ENCODE data around the gene TICAM2. TPM values are rescaled to one million over a fixed set of nuclear protein-coding genes. Genes with fewer than 3 reads are reported as not detected.

The TICAM2 gene
- total and polyA plus RNA-seq, 10 of the 15 experiments (the other 5 are each of a cell fraction or from before 2014, with no cell fraction given) = 0.14 to 7.0 (median 2.9) TPM

GRCh38 chr5:115585265-115585664 lies 17.0 kb downstream of the TICAM2 start:
- peaks cover 7% of the 10 kb centered on the region for H3K79me2 ChIP-seq (ENCODE audit: control insufficient read depth, insufficient read depth, low read length)
- peaks cover 3% of the 10 kb centered on the region; the same call in 2 of the 3 replicates for H3K9me3 ChIP-seq (replicated peaks; ENCODE audit: control insufficient read depth, insufficient read depth, low read length)
- H3K27ac ChIP-seq (ENCODE audit: control insufficient read depth, insufficient read depth) = no peak overlapping the region
- no TSS peak for BruUV-seq (replicated peaks)
- H3K4me3 ChIP-seq = no peak overlapping the region
- peaks cover 19% of the 10 kb centered on the region for H3K4me1 ChIP-seq (ENCODE audit: control insufficient read depth, insufficient read depth, low read length)
- RAD21 ChIA-PET (ENCODE audit: unreplicated experiment) = interaction anchor here (1.0 to 1.5 kb wide), 5 partner anchors 10 to 275 kb away, joined by 3 to 7 read pairs (median 5); no protein-coding TSS in a partner anchor
- 100% methylated on average over 1 of the region's 1 CpG for WGBS (ENCODE audit: insufficient coverage, insufficient replicate concordance, low lambda C conversion rate, missing lambda C conversion rate)
- POLR2A ChIA-PET = no interaction called here
- H3K36me3 ChIP-seq (ENCODE audit: control insufficient read depth in 2 of 2, insufficient read depth in 2 of 2, low read length in 1 of 2) = peaks cover 0 to 8% of the 10 kb centered on the region in 2 experiments; a peak in 1 of 4 replicates
- no peak for FAIRE-seq
- intact Hi-C loops (cut with micrococcal nuclease; ENCODE audit: unreplicated experiment) (loop anchor here (5.0 kb wide), 2 partner anchors 193 to 208 kb away; no protein-coding TSS in a partner anchor), in situ Hi-C loops (cut with MboI) (loop anchor here (25.0 kb wide), 1 partner anchor 1148 kb away; no protein-coding TSS in a partner anchor)
- CTCF ChIA-PET = interaction anchor here (0.8 to 2.1 kb wide), 13 partner anchors 10 to 276 kb away, joined by 3 to 10 read pairs (median 4); no protein-coding TSS in a partner anchor
- no peak for ATAC-seq
- H3K9ac ChIP-seq (ENCODE audit: control insufficient read depth, insufficient read depth, low read length) = no peak overlapping the region
- no peaks in the 10 kb centered on the region for H3K27me3 ChIP-seq (replicated peaks in 1 of 2; ENCODE audit: control insufficient read depth in 2 of 2, insufficient read depth in 2 of 2, low read length in 1 of 2)
- DNase-seq (ENCODE audit: low read depth, low spot score) = no peak
- no peak overlapping the region for H3K4me2 ChIP-seq (ENCODE audit: control insufficient read depth, insufficient read depth)
- H2AFZ ChIP-seq (ENCODE audit: control insufficient read depth, low read depth, low read length) = no peak overlapping the region
- no peak for TF ChIP-seq ELK1 (IDR thresholded peaks at IDR 0.05; ENCODE audit: low read depth, low read length)
- TF ChIP-seq MEF2A (IDR thresholded peaks at IDR 0.05; ENCODE audit: insufficient read depth, low read depth, low read length) = no peak
- no peak for TF ChIP-seq NFYB (IDR thresholded peaks at IDR 0.05; ENCODE audit: insufficient read depth, low read depth, low read length)
- TF ChIP-seq CTCF (IDR thresholded peaks at IDR 0.05 in 2 of 3, conservative IDR thresholded peaks at IDR 0.05 in 1 of 3; ENCODE audit: control insufficient read depth in 2 of 3, extremely low read depth in 1 of 3, insufficient read depth in 1 of 3, low read depth in 3 of 3, low read length in 3 of 3) = no peak
- TF ChIP-seq TCF7 (IDR thresholded peaks at IDR 0.05; ENCODE audit: borderline replicate concordance) = no peak
- TF ChIP-seq NR2C1 (IDR thresholded peaks at IDR 0.05) = no peak
- TF ChIP-seq MYC (IDR thresholded peaks at IDR 0.05; ENCODE audit: insufficient read depth, insufficient read length, insufficient replicate concordance, low read length, severe bottlenecking) = no peak
- no peak for TF ChIP-seq CHD2 (IDR thresholded peaks at IDR 0.05; ENCODE audit: borderline replicate concordance, low read depth, low read length)
- no peak for TF ChIP-seq RUNX3 (IDR thresholded peaks at IDR 0.05; ENCODE audit: low read length)
- no peak for TF ChIP-seq CBFB (IDR thresholded peaks at IDR 0.05; ENCODE audit: low read depth)
- TF ChIP-seq SREBF1 (IDR thresholded peaks at IDR 0.05; ENCODE audit: low read length) = no peak
- no peak for TF ChIP-seq MXI1 (IDR thresholded peaks at IDR 0.05; ENCODE audit: low read depth, low read length)
- no peak for TF ChIP-seq MTA3 (IDR thresholded peaks at IDR 0.05; ENCODE audit: borderline replicate concordance, low read length)
- no peaks in the 10 kb centered on the region for H4K20me1 ChIP-seq (ENCODE audit: control insufficient read depth, insufficient read depth)
- SMC1A ChIA-PET (ENCODE audit: uncharacterized antibody, unreplicated experiment) = interaction anchor here (0.7 to 4.0 kb wide), 7 partner anchors 9 to 278 kb away, joined by 3 to 24 read pairs (median 4); partner anchors contain the start of genes FEM1C and TMED7

Data from GM12878 (cell line).